Measurements from ENCODE around the gene EWSR1.

Gene EWSR1

DNA sequence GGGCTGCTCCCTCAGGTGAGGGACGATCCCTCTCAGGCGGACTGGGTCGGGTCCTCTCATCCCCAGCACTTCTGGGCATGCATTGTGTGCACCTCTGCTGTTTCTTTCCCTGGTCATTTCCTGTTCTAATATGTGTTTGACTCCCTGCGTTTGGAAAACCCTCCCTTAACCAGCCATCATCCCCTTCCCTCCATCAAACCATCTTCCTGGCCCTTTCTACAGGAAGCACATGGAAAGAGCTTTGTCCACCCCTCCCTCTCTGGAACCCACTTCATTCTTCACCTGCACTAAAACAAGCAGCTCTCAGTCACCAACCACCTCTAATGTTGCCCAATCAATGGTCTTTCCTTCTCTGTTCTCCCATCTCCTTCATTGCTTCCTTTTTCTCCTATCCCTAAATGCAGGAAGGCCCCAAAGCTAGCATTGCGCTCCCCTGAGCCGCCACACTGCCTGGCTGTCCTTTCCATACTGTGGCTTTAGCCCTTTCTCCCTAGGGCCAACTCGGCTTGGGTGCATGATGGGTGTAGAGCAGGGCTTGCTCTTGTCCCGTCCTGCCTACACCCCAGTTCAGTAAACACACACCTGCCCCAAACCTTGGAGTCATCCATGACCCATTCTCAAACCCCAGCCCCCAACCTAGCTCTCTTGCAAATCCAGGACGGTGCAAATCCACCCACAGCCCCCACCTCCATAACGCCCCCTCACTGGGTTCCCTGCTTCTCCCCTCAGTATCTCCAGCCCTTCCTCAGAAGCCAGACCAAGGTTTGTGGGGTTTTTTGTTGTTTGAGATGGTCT is 32.9 kb downstream of the EWSR1 start:
- TF ChIP-seq POLR2A (IDR thresholded peaks at IDR 0.05; ENCODE audit: low read length) = no peak
- no peak for TF ChIP-seq GATA1 (IDR thresholded peaks at IDR 0.05; ENCODE audit: low read depth, low read length)
- no peak for DNase-seq

DNA sequence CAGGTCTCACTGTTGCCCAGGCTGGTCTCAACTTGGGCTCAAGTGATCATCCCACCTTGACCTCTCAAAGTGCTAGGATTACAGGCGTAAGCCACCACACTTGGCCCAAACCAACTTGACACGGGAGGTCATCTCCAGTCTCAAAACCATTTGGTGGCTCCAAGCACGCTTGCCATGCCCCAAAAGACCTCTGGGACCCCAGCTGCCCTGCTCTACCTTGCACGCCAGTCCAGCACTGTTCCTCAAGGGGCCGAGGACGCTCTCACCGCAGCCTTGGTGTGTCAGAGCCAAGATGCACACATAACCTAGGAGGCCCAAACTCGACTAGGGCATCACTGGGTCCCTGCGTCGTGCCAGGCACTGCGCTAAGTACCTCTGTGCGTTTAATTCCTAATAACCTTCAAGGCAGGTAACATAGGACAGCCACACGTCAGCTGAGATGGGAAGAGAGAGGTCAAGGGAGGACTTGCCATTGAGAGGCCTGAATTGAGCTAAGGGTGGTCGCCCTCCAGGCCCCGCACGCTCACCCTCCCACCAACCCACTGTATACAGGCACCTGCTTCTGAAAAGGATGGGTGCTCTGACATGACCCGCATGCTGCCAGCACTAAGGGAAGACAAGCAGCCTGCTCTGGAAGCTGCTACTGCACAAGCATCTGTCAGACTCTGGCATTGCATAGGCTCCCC is 33.8 kb downstream of the EWSR1 start:
- no peak for TF ChIP-seq GATA1 (IDR thresholded peaks at IDR 0.05; ENCODE audit: low read depth, low read length)
- no peak for TF ChIP-seq POLR2A (IDR thresholded peaks at IDR 0.05; ENCODE audit: low read length)
- DNase-seq = peak in 1 of 2 experiments; percentile 37

DNA sequence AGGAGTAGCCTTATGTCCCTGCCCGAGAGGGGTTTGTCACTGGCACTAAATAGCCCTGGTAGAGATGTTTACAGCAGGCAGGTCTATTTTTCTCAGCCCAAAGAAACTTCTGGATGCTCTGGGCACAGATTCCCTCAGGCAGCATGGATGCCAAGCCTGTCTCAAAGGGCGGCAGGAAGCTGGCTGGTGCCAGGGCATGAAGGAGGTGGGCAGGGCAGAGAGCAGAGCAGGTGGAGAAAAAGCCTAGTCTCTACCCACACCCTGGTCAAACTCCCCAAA is 34.3 kb downstream of the EWSR1 start:
- no peak for DNase-seq
- no peak for TF ChIP-seq POLR2A (IDR thresholded peaks at IDR 0.05; ENCODE audit: low read length)

DNA sequence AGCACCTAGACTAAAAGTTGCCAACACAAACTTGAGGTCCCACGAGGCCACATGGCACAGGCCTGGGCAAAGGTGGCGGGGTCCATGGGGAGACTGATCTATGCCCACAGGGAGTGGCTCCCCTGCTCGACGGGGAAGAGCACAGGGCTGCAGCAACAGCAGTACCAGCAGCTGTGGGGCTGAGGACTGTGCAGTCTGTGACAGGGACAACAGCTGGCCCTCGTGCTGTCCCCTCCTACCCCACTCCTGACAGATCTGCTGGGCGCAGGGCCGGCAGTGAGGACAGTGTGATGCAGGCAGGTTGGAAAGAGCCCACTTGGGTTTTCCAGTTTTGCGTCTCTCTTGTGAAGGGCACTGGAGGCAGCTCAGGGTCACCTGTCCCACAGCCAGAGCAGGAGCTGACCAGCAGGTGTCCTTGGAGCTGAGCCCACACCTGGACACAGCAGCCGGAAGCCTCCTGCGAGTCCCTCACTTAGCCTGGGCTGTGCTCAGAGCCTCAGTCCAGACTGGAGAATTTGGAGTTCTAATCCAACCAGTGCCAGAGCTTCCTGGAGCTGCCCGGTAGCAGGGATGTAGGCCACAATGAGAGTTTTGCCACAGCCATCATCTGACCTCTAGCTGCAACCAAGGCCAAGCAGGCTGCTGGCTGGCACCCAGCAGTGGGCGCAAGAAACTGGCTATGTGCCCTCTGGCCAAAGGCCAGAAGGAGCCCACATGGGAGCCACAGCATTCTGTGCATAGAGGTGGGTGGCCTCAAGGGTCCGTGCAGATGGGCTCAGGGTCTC is 34.8 kb downstream of the EWSR1 start:
- no peak for DNase-seq
- no peak for TF ChIP-seq POLR2A (IDR thresholded peaks at IDR 0.05; ENCODE audit: low read length)
- TF ChIP-seq GATA1 (IDR thresholded peaks at IDR 0.05; ENCODE audit: low read depth, low read length) = no peak

DNA sequence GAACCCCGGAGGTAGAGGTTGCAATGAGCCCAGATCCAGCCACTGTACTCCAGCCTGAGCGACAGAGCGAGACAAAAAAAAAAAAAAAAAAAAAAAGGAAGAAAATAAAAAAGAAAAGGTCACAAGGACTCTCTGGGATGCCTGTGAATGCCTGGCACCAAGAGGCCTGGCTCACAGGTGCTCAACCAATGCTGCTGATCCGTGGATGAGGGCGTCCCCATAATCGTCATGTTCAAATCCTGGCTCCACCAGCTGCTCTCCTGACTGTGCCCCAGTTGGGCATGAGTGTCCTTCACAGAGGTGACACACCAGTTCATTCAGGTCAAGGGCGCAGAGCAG is 37.7 kb downstream of the EWSR1 start:
- DNase-seq = no peak
- TF ChIP-seq POLR2A (IDR thresholded peaks at IDR 0.05; ENCODE audit: low read length) = no peak
- no peak for TF ChIP-seq GATA1 (IDR thresholded peaks at IDR 0.05; ENCODE audit: low read depth, low read length)

DNA sequence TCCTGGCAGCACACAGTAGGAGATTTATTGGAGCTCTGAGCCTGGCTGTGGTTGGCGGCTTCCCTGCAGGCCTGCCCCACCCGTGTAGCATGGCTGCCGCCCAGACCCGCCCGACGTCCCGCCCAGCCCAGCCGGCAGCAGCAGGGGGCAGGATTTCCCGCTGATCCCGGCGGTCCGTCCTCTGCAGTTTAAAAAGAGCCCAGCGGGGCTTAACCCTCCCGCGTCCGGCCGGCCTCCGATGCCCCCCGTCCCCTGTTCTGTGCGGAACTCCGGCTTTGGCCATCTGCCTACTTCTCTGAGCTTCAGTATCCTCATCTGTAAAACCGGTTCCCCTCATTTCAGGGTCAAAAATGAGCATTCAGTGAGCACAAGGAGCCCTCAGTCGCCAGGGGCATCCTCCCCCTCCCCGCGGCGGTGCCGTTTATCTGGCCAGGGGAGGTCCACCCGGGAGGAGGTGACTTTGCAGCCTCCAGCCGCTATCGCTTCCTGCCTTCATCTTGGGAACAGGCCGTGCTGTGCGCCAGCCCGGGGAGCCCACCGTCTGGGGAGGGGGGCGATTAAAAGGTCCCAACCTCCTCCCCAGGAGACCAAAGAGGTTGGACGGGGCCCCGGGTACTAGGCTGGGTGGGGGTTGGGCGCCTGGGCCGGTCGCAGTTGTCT is 38.2 kb downstream of the EWSR1 start, which contains the start of gene GAS2L1:
TSS of gene GAS2L1 (plus strand) at position 476 of the 660 bp plus-strand sequence. CDS start 1,456 bp downstream, outside the sequence.
- DNase-seq = peak; percentile 87 to 89
- no peak for TF ChIP-seq GATA1 (IDR thresholded peaks at IDR 0.05; ENCODE audit: low read depth, low read length)
- TF ChIP-seq POLR2A (IDR thresholded peaks at IDR 0.05; ENCODE audit: low read length) = peak; percentile 53

DNA sequence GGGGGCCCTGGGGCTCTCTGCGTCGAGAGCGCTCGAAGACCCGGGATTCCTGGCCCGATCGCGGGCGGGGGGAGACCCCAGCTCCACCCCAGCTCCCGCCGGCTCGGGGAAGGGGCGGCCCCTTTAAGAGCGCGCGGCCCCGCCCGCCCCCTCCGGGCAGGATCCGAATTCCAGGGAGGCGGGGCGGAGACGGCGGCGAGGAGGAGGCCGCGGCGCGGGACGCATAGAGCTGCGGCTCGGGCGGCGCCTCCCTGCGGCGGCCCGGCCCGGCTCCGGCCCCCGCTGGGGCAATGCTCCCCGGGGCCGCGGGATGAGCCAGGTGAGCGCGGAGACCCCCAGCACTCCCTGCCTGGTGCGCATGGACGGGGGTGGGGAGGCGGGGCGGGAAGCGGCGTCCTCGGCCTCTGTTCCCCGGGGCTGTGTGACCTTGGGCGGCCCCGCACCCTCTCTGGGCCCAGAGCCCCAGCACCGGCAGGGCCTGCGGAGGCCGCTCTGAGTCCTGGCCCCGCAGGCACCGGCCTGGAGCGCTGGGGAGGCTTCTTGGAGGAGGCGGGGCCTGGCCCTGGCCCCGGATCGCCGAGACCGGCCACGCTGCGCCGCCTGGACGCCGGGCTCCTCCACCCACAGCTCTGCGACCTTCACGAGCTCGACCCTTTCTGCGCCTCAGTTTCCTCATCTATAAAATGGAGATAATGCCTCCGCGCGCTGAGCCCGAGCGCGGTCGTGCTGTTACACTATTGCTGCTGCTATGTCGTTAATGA is 38.9 kb downstream of the EWSR1 start:
- TF ChIP-seq POLR2A (IDR thresholded peaks at IDR 0.05; ENCODE audit: low read length) (peak; percentile 19), GATA1 (IDR thresholded peaks at IDR 0.05; ENCODE audit: low read depth, low read length) (no peak)
- peak; percentile 79 to 85 for DNase-seq

DNA sequence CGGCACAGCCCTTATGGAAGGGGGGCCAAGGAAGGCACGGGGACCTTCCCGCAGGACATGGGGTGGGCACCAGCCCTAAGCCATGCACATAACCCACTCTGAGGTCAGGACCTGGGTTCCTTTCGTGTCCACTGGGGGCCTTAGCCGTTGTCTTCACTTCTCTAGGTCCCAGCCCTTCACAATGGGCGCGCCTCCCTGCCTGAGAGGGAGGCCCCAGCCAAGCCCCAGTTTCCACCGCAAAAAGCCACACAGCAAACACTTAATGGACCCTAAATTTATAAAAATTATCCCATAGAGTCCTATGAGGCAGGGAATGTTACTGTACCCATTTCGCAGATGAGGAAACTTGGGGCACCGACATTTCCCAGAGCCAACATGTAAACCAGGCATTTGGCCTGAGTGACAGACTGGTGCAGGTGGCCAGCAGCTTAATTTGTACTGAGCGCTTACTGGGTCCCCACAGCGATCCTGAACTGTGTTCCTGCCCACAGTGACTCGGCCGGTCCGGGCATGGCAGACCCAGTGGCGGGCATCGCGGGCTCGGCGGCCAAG is 39.6 kb downstream of the EWSR1 start:
- TF ChIP-seq POLR2A (IDR thresholded peaks at IDR 0.05; ENCODE audit: low read length) (no peak), GATA1 (IDR thresholded peaks at IDR 0.05; ENCODE audit: low read depth, low read length) (no peak)
- DNase-seq = peak; percentile 68 to 70

DNA sequence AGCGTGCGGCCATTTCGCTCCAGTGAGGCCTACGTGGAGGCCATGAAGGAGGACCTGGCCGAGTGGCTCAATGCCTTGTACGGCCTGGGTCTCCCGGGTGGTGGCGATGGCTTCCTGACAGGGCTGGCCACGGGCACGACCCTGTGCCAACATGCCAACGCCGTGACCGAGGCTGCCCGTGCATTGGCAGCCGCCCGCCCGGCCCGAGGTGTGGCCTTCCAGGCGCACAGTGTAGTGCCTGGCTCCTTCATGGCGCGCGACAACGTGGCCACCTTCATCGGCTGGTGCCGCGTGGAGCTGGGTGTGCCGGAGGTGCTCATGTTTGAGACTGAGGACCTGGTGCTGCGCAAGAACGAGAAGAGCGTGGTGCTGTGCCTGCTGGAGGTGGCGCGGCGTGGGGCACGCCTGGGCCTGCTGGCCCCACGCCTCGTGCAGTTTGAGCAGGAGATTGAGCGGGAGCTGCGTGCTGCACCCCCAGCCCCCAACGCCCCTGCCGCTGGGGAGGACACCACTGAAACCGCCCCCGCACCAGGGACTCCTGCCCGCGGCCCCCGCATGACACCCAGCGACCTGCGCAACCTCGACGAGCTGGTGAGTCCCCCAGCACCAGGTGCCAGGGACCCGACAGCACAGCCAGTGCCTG is 40.2 kb downstream of the EWSR1 start:
- TF ChIP-seq GATA1 (IDR thresholded peaks at IDR 0.05; ENCODE audit: low read depth, low read length) = no peak
- TF ChIP-seq POLR2A (IDR thresholded peaks at IDR 0.05; ENCODE audit: low read length) = no peak
- DNase-seq = peak in 1 of 2 experiments; percentile 53

DNA sequence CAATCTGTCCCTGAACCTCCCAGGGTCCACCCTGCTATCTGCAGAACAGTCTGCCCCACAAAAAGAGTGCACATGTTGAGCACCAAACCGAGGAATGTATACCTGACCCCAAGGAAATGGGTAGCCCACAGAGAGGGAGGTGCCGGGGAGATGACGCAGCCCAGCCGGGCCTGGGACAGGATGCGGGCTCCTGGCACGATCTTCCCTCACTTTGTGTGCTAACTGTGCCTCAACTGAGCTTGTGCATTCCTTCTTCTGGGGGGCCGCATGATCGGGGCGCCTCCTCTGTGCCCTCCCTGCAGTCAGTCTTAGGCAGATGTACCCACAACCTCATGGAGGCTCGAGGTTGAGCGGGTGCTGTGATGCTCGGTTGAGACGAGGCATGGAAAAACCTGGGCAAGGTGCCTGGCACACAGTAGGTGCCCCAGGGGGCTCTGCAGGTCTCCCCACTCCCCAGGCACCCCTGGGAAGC is 40.8 kb downstream of the EWSR1 start:
- DNase-seq = peak; percentile 61 to 74
- TF ChIP-seq GATA1 (IDR thresholded peaks at IDR 0.05; ENCODE audit: low read depth, low read length) (no peak), POLR2A (IDR thresholded peaks at IDR 0.05; ENCODE audit: low read length) (no peak)

DNA sequence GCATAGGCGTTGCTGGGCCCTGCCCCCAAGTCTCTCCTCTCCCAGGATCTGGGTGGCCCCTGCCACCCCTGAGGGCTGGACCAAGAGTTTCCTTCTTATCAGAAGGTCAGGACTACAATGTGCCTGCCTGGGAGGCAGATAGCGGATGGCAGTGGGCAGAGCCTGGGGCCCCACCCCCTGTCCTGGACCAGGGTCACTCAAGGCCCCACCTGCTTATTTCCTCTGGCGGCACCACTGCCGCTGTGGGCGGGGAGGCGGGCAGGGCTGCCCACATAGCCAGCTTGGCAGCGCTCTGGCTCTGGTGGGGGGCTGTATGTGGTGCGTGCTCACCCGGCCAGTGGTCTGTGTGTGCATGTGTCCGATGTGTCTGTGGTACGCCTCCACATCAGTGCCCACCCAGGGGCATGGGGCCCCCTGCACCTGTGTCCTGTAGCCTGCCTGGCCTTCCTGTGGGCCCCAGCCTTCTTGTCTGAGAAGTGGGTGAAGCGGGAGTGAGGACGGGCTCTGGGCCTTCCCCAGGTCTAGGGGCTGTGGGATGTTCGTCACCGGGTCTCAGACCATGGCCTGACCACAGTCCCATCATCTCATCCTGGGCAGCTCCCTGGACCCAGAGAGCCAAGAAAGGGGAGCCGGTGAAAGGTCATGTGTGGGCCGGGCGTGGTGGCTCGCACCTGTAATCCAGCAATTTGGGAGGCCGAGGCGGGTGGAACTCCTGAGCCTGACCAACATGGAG is 41.4 kb downstream of the EWSR1 start:
- DNase-seq = peak; percentile 91 to 98
- TF ChIP-seq POLR2A (IDR thresholded peaks at IDR 0.05; ENCODE audit: low read length) (peak; percentile 36), GATA1 (IDR thresholded peaks at IDR 0.05; ENCODE audit: low read depth, low read length) (peak; percentile 89)

Data from erythroblast (primary cell).